Measurements from ENCODE around the gene RAB20. TPM values are rescaled to one million over a fixed set of nuclear protein-coding genes. Genes with fewer than 3 reads are reported as not detected.

The RAB20 gene
- total and polyA plus RNA-seq, 10 of the 15 experiments (the other 5 are each of a cell fraction or from before 2014, with no cell fraction given): 0.48 to 33.1 (median 9.6) TPM

DNA sequence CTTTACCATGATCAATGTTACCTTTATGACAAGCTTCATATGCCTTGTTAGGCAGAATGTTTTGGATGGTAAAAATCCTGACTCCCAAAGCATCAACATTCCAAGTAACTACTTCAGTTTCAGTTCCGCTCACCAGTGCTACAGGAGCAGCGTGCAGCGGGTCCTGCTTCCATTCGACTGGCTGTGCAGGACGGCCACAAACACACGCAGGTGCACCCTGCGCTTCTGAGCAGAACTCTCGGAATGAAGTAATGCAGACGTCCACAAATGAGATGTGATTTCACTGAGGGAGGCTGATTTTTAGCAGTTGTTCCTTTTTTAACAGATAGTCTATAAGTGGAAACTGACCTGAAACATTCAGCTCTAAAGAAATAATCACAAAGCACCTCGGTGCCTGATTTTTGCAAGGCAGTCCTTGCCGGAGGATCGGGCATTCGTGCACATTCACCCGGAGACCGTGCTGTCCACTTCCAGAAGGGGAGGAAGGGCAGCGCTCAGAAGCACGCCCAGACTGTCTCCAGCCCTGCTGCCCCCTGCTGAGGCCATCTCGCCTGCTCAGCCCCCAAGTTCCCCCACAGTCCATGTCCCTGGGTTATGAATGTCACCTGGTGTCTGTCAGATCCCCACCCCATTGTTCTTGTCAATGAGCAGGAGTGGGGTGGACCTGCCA, 85.8 kb downstream of the RAB20 start:
- no peak for DNase-seq (ENCODE audit: low read depth, low spot score)
- no peak for FAIRE-seq
- in situ Hi-C loops (cut with MboI) (no loop called here), intact Hi-C loops (cut with micrococcal nuclease; ENCODE audit: unreplicated experiment) (loop anchor here (10.0 kb wide), 2 partner anchors 439 to 569 kb away; partner anchors contain the start of gene ANKRD10)
- CTCF ChIA-PET: interaction anchor here (0.6 to 1.5 kb wide), 3 partner anchors 32 to 118 kb away, joined by 3 to 5 read pairs (median 3); partner anchors contain the start of gene RAB20
- WGBS (ENCODE audit: insufficient coverage, insufficient replicate concordance, low lambda C conversion rate, missing lambda C conversion rate): 73% methylated on average over 18 of the region's 18 CpGs
- no TSS peak for BruUV-seq (replicated peaks)
- SMC1A ChIA-PET (ENCODE audit: uncharacterized antibody, unreplicated experiment): no interaction called here
- Histone ChIP-seq H2AFZ (ENCODE audit: control insufficient read depth, low read depth, low read length) (no peak overlapping the region), H3K9me3 (replicated peaks; ENCODE audit: control insufficient read depth, insufficient read depth, low read length) (no peaks in the 10 kb centered on the region), H3K36me3 (ENCODE audit: control insufficient read depth in 2 of 2, insufficient read depth in 2 of 2, low read length in 1 of 2) (no peaks in the 10 kb centered on the region), H3K27me3 (replicated peaks in 1 of 2; ENCODE audit: control insufficient read depth in 2 of 2, insufficient read depth in 2 of 2, low read length in 1 of 2) (no peaks in the 10 kb centered on the region; a peak in 1 of 4 replicates), H3K79me2 (ENCODE audit: control insufficient read depth, insufficient read depth, low read length) (no peaks in the 10 kb centered on the region), H3K9ac (ENCODE audit: control insufficient read depth, insufficient read depth, low read length) (no peak overlapping the region), H3K27ac (ENCODE audit: control insufficient read depth, insufficient read depth) (no peak overlapping the region), H4K20me1 (ENCODE audit: control insufficient read depth, insufficient read depth) (no peaks in the 10 kb centered on the region), H3K4me3 (no peak overlapping the region), H3K4me1 (ENCODE audit: control insufficient read depth, insufficient read depth, low read length) (peaks cover 30% of the 10 kb centered on the region), H3K4me2 (ENCODE audit: control insufficient read depth, insufficient read depth) (peak overlapping the region; percentile 22; the same call in 1 of the 2 replicates)
- RAD21 ChIA-PET (ENCODE audit: unreplicated experiment): interaction anchor here (1.0 kb wide), 1 partner anchor 20 kb away, joined by 3 read pairs; no protein-coding TSS in a partner anchor
- POLR2A ChIA-PET: no interaction called here
- no peak for ATAC-seq
- TF ChIP-seq, protein P1, sequence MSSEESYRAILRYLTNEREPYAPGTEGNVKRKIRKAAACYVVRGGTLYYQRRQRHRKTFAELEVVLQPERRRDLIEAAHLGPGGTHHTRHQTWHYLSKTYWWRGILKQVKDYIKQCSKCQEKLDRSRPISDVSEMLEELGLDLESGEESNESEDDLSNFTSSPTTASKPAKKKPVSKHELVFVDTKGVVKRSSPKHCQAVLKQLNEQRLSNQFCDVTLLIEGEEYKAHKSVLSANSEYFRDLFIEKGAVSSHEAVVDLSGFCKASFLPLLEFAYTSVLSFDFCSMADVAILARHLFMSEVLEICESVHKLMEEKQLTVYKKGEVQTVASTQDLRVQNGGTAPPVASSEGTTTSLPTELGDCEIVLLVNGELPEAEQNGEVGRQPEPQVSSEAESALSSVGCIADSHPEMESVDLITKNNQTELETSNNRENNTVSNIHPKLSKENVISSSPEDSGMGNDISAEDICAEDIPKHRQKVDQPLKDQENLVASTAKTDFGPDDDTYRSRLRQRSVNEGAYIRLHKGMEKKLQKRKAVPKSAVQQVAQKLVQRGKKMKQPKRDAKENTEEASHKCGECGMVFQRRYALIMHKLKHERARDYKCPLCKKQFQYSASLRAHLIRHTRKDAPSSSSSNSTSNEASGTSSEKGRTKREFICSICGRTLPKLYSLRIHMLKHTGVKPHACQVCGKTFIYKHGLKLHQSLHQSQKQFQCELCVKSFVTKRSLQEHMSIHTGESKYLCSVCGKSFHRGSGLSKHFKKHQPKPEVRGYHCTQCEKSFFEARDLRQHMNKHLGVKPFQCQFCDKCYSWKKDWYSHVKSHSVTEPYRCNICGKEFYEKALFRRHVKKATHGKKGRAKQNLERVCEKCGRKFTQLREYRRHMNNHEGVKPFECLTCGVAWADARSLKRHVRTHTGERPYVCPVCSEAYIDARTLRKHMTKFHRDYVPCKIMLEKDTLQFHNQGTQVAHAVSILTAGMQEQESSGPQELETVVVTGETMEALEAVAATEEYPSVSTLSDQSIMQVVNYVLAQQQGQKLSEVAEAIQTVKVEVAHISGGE (CRISPR knock-in tag; IDR thresholded peaks at IDR 0.05): no peak
- TF ChIP-seq NFYB (IDR thresholded peaks at IDR 0.05; ENCODE audit: insufficient read depth, low read depth, low read length) (no peak), RCOR1 (conservative IDR thresholded peaks at IDR 0.05; ENCODE audit: low read depth, low read length) (no peak), BRCA1 (IDR thresholded peaks at IDR 0.05; ENCODE audit: low read depth, low read length) (no peak), ETV6 (conservative IDR thresholded peaks at IDR 0.05 in 1 of 2, IDR thresholded peaks at IDR 0.05 in 1 of 2; ENCODE audit: borderline replicate concordance in 1 of 2, low read depth in 1 of 2) (peak in 1 of 2 experiments; percentile 44; a peak in 1 of 4 replicates), POU2F2 (IDR thresholded peaks at IDR 0.05; ENCODE audit: borderline replicate concordance, low read depth, low read length) (no peak), JUNB (IDR thresholded peaks at IDR 0.05) (peak; percentile 68), CBX5 (IDR thresholded peaks at IDR 0.05; ENCODE audit: low read depth) (no peak), KLF5 (IDR thresholded peaks at IDR 0.05; ENCODE audit: partially characterized antibody) (no peak), FOS (IDR thresholded peaks at IDR 0.05; ENCODE audit: borderline replicate concordance, extremely low read depth, insufficient read length) (no peak), SRF (IDR thresholded peaks at IDR 0.05; ENCODE audit: low read depth in 2 of 2, low read length in 2 of 2) (0 out of 4 replicates have a peak, but pooled peaks of 1 of the 2 experiments have one; percentile 24), IKZF2 (IDR thresholded peaks at IDR 0.05) (no peak)
- TF ChIP-seq, protein P2, sequence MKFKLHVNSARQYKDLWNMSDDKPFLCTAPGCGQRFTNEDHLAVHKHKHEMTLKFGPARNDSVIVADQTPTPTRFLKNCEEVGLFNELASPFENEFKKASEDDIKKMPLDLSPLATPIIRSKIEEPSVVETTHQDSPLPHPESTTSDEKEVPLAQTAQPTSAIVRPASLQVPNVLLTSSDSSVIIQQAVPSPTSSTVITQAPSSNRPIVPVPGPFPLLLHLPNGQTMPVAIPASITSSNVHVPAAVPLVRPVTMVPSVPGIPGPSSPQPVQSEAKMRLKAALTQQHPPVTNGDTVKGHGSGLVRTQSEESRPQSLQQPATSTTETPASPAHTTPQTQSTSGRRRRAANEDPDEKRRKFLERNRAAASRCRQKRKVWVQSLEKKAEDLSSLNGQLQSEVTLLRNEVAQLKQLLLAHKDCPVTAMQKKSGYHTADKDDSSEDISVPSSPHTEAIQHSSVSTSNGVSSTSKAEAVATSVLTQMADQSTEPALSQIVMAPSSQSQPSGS (IDR thresholded peaks at IDR 0.05; ENCODE audit: low read length): peak; percentile 54; the same call in 1 of the 2 replicates
- TF ChIP-seq, protein P3, sequence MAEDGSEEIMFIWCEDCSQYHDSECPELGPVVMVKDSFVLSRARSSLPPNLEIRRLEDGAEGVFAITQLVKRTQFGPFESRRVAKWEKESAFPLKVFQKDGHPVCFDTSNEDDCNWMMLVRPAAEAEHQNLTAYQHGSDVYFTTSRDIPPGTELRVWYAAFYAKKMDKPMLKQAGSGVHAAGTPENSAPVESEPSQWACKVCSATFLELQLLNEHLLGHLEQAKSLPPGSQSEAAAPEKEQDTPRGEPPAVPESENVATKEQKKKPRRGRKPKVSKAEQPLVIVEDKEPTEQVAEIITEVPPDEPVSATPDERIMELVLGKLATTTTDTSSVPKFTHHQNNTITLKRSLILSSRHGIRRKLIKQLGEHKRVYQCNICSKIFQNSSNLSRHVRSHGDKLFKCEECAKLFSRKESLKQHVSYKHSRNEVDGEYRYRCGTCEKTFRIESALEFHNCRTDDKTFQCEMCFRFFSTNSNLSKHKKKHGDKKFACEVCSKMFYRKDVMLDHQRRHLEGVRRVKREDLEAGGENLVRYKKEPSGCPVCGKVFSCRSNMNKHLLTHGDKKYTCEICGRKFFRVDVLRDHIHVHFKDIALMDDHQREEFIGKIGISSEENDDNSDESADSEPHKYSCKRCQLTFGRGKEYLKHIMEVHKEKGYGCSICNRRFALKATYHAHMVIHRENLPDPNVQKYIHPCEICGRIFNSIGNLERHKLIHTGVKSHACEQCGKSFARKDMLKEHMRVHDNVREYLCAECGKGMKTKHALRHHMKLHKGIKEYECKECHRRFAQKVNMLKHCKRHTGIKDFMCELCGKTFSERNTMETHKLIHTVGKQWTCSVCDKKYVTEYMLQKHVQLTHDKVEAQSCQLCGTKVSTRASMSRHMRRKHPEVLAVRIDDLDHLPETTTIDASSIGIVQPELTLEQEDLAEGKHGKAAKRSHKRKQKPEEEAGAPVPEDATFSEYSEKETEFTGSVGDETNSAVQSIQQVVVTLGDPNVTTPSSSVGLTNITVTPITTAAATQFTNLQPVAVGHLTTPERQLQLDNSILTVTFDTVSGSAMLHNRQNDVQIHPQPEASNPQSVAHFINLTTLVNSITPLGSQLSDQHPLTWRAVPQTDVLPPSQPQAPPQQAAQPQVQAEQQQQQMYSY (CRISPR knock-in tag; IDR thresholded peaks at IDR 0.05): no peak
